ENCODE measurements around the gene CNTNAP2. TPM values are rescaled to one million over a fixed set of nuclear protein-coding genes. Genes with fewer than 3 reads are reported as not detected.

The CNTNAP2 gene
- total and polyA plus RNA-seq, 4 donors, result 0.14 to 2.3 (median 1.1) TPM

DNA sequence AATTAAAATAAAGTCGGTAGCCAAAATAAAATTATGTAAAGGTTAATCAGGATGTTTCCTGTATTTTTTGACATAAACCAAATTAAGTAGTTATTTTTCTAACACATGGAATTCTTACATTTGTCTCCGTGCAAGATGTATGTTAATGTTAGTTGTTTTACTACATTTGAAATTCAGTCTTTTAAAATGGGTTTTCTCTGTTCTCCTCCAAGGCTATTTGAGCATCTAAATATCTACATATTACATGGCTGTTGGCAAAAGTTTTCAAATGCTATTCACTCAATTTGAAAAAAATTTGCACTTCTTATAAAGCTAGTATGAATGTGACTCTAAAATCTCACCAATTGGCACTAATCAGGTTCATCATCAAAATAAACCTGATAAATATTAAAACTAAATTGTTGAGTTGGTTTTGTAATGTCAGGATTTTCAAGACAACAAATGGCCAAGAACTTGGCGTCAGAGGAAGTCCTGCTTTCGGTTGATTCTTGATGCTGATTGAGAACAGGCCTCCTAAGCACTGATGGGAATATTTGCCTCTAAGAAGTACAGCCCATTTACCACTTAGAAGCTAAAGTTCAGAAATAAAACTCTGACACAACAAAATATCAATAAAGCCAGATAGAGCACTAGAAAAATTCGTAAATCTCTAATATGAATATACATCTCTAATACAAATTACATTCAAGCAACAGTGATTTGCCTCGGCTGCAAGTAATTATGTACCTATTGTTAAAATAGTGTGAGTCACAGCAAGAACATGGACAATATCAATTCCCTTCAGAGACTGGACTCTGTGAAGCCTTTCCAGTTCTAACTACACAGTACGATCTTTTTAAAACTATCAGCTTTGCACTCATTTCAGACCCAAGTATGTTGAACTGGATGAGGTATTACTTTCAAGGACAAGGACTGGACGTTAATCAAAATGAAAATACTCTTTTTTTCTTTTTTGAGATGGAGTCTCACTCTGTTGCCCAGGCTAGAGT is 1740.8 kb downstream of the CNTNAP2 start:
- Histone ChIP-seq H3K27me3 (ENCODE audit: control insufficient read depth in 4 of 4, insufficient read depth in 4 of 4, low read length in 3 of 4) (no peaks in the 10 kb centered on the region), H3K4me3 (ENCODE audit: low read depth in 1 of 3, low read length in 3 of 3) (no peak overlapping the region), H3K36me3 (ENCODE audit: control insufficient read depth in 4 of 4, insufficient read depth in 3 of 4, low read depth in 1 of 4, low read length in 3 of 4) (no peaks in the 10 kb centered on the region), H3K4me1 (ENCODE audit: control insufficient read depth in 4 of 4, insufficient read depth in 4 of 4, low read length in 3 of 4) (no peaks in the 10 kb centered on the region), H3K9ac (ENCODE audit: low read depth in 1 of 2, low read length in 2 of 2) (no peak overlapping the region), H3K9me3 (ENCODE audit: control insufficient read depth in 4 of 4, low read length in 3 of 4) (no peaks in the 10 kb centered on the region), H3K27ac (ENCODE audit: low read depth in 1 of 2, low read length in 2 of 2) (no peak overlapping the region)
- WGBS, result 71% methylated on average over 8 of the region's 8 CpGs
- TF ChIP-seq, protein P1, sequence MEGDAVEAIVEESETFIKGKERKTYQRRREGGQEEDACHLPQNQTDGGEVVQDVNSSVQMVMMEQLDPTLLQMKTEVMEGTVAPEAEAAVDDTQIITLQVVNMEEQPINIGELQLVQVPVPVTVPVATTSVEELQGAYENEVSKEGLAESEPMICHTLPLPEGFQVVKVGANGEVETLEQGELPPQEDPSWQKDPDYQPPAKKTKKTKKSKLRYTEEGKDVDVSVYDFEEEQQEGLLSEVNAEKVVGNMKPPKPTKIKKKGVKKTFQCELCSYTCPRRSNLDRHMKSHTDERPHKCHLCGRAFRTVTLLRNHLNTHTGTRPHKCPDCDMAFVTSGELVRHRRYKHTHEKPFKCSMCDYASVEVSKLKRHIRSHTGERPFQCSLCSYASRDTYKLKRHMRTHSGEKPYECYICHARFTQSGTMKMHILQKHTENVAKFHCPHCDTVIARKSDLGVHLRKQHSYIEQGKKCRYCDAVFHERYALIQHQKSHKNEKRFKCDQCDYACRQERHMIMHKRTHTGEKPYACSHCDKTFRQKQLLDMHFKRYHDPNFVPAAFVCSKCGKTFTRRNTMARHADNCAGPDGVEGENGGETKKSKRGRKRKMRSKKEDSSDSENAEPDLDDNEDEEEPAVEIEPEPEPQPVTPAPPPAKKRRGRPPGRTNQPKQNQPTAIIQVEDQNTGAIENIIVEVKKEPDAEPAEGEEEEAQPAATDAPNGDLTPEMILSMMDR (IDR thresholded peaks at IDR 0.05; ENCODE audit: low read depth, low read length, missing input control), result no peak
- TF ChIP-seq EGR1 (IDR thresholded peaks at IDR 0.05; ENCODE audit: low read depth in 2 of 2) (no peak), RXRA (IDR thresholded peaks at IDR 0.05) (no peak), ZBTB33 (IDR thresholded peaks at IDR 0.05) (no peak), RAD21 (IDR thresholded peaks at IDR 0.05) (no peak), HNF4G (IDR thresholded peaks at IDR 0.05) (no peak), ATF3 (IDR thresholded peaks at IDR 0.05) (no peak), YY1 (IDR thresholded peaks at IDR 0.05) (no peak), FOXA1 (IDR thresholded peaks at IDR 0.05) (no peak), REST (IDR thresholded peaks at IDR 0.05) (no peak), TAF1 (conservative IDR thresholded peaks at IDR 0.05) (no peak), FOXA2 (IDR thresholded peaks at IDR 0.05) (no peak), JUND (IDR thresholded peaks at IDR 0.05) (no peak), NR2F2 (IDR thresholded peaks at IDR 0.05) (no peak)
- TF ChIP-seq, protein P2, sequence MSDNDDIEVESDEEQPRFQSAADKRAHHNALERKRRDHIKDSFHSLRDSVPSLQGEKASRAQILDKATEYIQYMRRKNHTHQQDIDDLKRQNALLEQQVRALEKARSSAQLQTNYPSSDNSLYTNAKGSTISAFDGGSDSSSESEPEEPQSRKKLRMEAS (IDR thresholded peaks at IDR 0.05), result no peak
- no peak for DNase-seq (ENCODE audit: low spot score)
